Measurements from ENCODE around the gene SEC14L6.

SEC14L6 gene

GRCh38 chr22:30537083-30537731, 9.3 kb downstream of the SEC14L6 start:
- no peak for DNase-seq (ENCODE audit: low read depth, low spot score)

- DNase-seq (ENCODE audit: low read depth, low spot score), result no peak
Observed at GRCh38 chr22:30535182-30535581, 11.4 kb downstream of the SEC14L6 start.

- no peak for DNase-seq (ENCODE audit: low read depth, low spot score)
Observed at GRCh38 chr22:30531651-30532608, 14.6 kb downstream of the SEC14L6 start.

- DNase-seq (ENCODE audit: low read depth, low spot score), result no peak
Observed at GRCh38 chr22:30526656-30527055, 19.9 kb downstream of the SEC14L6 start.

- no peak for DNase-seq (ENCODE audit: low read depth, low spot score)
Observed at GRCh38 chr22:30523646-30524489, 22.7 kb downstream of the SEC14L6 start.

- no peak for DNase-seq (ENCODE audit: low read depth, low spot score)
Observed at GRCh38 chr22:30521368-30522156, 25.0 kb downstream of the SEC14L6 start.

GRCh38 chr22:30519842-30520425, 26.6 kb downstream of the SEC14L6 start:
- no peak for DNase-seq (ENCODE audit: low read depth, low spot score)

GRCh38 chr22:30516731-30517130, 29.8 kb downstream of the SEC14L6 start:
- no peak for DNase-seq (ENCODE audit: low read depth, low spot score)

- no peak for DNase-seq (ENCODE audit: low read depth, low spot score)
Observed at GRCh38 chr22:30516273-30516672, 30.3 kb downstream of the SEC14L6 start.

- DNase-seq (ENCODE audit: low read depth, low spot score), result no peak
Observed at GRCh38 chr22:30514252-30514651, 32.3 kb downstream of the SEC14L6 start.

GRCh38 chr22:30513462-30513861, 33.1 kb downstream of the SEC14L6 start:
- no peak for DNase-seq (ENCODE audit: low read depth, low spot score)

GRCh38 chr22:30511911-30512310, 34.6 kb downstream of the SEC14L6 start:
- no peak for DNase-seq (ENCODE audit: low read depth, low spot score)

- no peak for DNase-seq (ENCODE audit: low read depth, low spot score)
Observed at GRCh38 chr22:30511109-30511508, 35.4 kb downstream of the SEC14L6 start.

GRCh38 chr22:30508216-30508615, 38.3 kb downstream of the SEC14L6 start:
- no peak for DNase-seq (ENCODE audit: low read depth, low spot score)

- DNase-seq (ENCODE audit: low read depth, low spot score), result no peak
Observed at GRCh38 chr22:30507670-30508069, 38.9 kb downstream of the SEC14L6 start.

GRCh38 chr22:30506507-30506968, 40.0 kb downstream of the SEC14L6 start:
- DNase-seq (ENCODE audit: low read depth, low spot score), result no peak

GRCh38 chr22:30503551-30503950, 43.0 kb downstream of the SEC14L6 start:
- DNase-seq (ENCODE audit: low read depth, low spot score), result no peak

- DNase-seq (ENCODE audit: low read depth, low spot score), result no peak
Observed at GRCh38 chr22:30502911-30503310, 43.6 kb downstream of the SEC14L6 start.

GRCh38 chr22:30502153-30502552, 44.4 kb downstream of the SEC14L6 start:
- DNase-seq (ENCODE audit: low read depth, low spot score), result no peak

GRCh38 chr22:30500628-30501027, 45.9 kb downstream of the SEC14L6 start:
- DNase-seq (ENCODE audit: low read depth, low spot score), result no peak

Data from iPS DF 19.7 (cell line).